ENCODE results near the gene MED6. TPM values are rescaled to one million over a fixed set of nuclear protein-coding genes. Genes with fewer than 3 reads are reported as not detected.

Gene MED6
- total and polyA plus RNA-seq, 9 of the 15 experiments (the other 6 are each of a cell fraction or from before 2014, with no cell fraction given) = 16.9 to 52.0 (median 30.4) TPM

GRCh38 chr14:70600382-70601157 lies at the start of gene MED6 (continued):
- TF ChIP-seq NR2C2 (CRISPR knock-in tag; IDR thresholded peaks at IDR 0.05) (no peak), NR2C2 (tag; IDR thresholded peaks at IDR 0.05) (peak; percentile 44; the same call in 1 of the 2 replicates), SIRT6 (IDR thresholded peaks at IDR 0.05; ENCODE audit: low read depth, low read length) (no peak), HDGF (IDR thresholded peaks at IDR 0.05) (no peak), CUX1 (CRISPR knock-in tag; IDR thresholded peaks at IDR 0.05) (no peak), NRF1 (conservative IDR thresholded peaks at IDR 0.05 in 1 of 2, IDR thresholded peaks at IDR 0.05 in 1 of 2) (peak; percentile 78 to 81), ZNF431 (CRISPR knock-in tag; IDR thresholded peaks at IDR 0.05) (no peak), ETV5 (CRISPR knock-in tag; IDR thresholded peaks at IDR 0.05; ENCODE audit: low read depth) (no peak), STAT5B (CRISPR knock-in tag; IDR thresholded peaks at IDR 0.05) (no peak), HMGN3 (IDR thresholded peaks at IDR 0.05; ENCODE audit: borderline replicate concordance, extremely low read depth, insufficient read length, low read depth, low read length) (no peak), JUND (IDR thresholded peaks at IDR 0.05; ENCODE audit: borderline replicate concordance, low read depth, low read length) (no peak), JUND (tag; IDR thresholded peaks at IDR 0.05; ENCODE audit: borderline replicate concordance, low read depth, low read length) (no peak), POLR2G (IDR thresholded peaks at IDR 0.05; ENCODE audit: low read depth, low read length) (no peak), CBFA2T3 (IDR thresholded peaks at IDR 0.05) (no peak), RHOXF2B (CRISPR knock-in tag; conservative IDR thresholded peaks at IDR 0.05) (no peak), KAT7 (CRISPR knock-in tag; IDR thresholded peaks at IDR 0.05; ENCODE audit: borderline replicate concordance) (no peak), SMARCC2 (IDR thresholded peaks at IDR 0.05; ENCODE audit: low read depth) (no peak), GABPB1 (CRISPR knock-in tag; IDR thresholded peaks at IDR 0.05) (peak; percentile 84), ELF4 (CRISPR knock-in tag; IDR thresholded peaks at IDR 0.05) (no peak), PHF8 (IDR thresholded peaks at IDR 0.05; ENCODE audit: borderline replicate concordance, low read length) (peak; percentile 73; the same call in 1 of the 2 replicates), NONO (IDR thresholded peaks at IDR 0.05; ENCODE audit: low read depth in 2 of 2, low read length in 1 of 2) (no peak), ZBTB5 (IDR thresholded peaks at IDR 0.05) (no peak)

Measured in K562 (cell line).